Measurements from ENCODE around the gene ARL6IP4.

The ARL6IP4 gene

DNA sequence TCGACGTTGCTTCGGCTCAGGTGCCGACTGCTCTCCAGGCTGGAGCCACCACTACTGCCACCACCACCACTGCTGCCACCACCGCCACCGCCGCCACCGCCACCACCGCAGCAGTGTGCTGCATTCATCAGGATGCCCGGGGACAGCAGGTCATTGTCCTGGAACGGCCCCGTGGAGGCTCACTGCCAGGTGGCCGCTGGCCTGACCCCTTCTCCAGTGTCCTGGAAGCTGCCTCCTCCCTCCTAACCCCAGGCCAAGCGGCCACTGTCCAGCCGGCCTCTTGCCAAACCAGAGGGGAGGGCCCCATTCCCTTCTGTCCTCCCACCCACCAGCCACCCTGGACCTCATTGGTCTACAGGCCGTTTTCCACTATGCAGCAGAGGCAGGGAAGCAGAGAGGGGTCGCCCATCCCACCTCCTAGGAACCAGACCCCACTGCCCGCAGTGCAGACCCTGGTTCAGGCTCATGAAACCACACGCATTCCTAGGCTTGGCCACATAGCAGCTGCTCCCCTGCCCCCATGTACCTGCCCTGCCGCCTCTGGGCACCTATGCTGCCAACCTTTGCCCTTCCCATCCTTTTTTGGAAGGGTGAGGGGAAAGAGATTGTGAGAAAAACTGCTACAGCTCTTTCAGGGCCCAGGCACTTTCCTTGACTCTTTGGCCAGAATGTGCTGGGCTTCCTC lies 15.2 kb downstream of the ARL6IP4 start:
- intact Hi-C loops (cut with DNase I; ENCODE audit: low total_unique reads) = no loop called here
- H3K27ac ChIP-seq = no peak overlapping the region
- TF ChIP-seq, protein P1, sequence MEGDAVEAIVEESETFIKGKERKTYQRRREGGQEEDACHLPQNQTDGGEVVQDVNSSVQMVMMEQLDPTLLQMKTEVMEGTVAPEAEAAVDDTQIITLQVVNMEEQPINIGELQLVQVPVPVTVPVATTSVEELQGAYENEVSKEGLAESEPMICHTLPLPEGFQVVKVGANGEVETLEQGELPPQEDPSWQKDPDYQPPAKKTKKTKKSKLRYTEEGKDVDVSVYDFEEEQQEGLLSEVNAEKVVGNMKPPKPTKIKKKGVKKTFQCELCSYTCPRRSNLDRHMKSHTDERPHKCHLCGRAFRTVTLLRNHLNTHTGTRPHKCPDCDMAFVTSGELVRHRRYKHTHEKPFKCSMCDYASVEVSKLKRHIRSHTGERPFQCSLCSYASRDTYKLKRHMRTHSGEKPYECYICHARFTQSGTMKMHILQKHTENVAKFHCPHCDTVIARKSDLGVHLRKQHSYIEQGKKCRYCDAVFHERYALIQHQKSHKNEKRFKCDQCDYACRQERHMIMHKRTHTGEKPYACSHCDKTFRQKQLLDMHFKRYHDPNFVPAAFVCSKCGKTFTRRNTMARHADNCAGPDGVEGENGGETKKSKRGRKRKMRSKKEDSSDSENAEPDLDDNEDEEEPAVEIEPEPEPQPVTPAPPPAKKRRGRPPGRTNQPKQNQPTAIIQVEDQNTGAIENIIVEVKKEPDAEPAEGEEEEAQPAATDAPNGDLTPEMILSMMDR (IDR thresholded peaks at IDR 0.05) = no peak
- no peaks in the 10 kb centered on the region for H3K9me3 ChIP-seq
- H3K36me3 ChIP-seq = peaks cover 0 to 31% (median 4%) of the 10 kb centered on the region in 3 donors
- no peaks in the 10 kb centered on the region for H3K27me3 ChIP-seq
- no peak overlapping the region for H3K4me3 ChIP-seq
- peak in 1 of 2 donors; percentile 62 for DNase-seq
- H3K4me1 ChIP-seq = peaks cover 0 to 14% (median 0%) of the 10 kb centered on the region in 4 donors

DNA sequence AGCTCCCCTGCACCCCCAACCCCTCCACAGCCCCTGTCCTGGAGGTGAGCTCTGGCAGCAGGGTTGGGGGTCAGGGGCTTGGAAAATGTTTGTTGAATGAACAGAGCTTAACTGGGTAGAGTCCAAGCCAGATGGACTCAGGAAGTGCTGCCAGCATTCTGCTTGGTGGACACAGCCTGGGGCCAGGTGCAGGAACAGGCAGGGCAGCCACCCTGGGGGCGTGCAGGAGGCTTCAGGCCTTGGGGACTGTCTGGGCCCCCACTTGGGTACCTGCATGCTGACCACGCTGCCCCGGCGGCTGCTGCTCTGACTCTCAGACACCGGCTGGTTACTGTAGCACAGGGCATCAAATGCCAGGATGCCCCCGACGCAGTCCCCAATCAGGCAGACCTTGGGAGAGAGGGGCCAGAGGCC lies 15.7 kb downstream of the ARL6IP4 start:
- Histone ChIP-seq H3K36me3 (peaks cover 0 to 32% (median 4%) of the 10 kb centered on the region in 3 donors), H3K4me1 (peaks cover 0 to 14% (median 0%) of the 10 kb centered on the region in 4 donors), H3K9me3 (no peaks in the 10 kb centered on the region), H3K4me3 (no peak overlapping the region), H3K27ac (no peak overlapping the region), H3K27me3 (no peaks in the 10 kb centered on the region)
- intact Hi-C loops (cut with DNase I; ENCODE audit: low total_unique reads) = no loop called here
- TF ChIP-seq, protein P1 (IDR thresholded peaks at IDR 0.05) = no peak
- no peak for DNase-seq

DNA sequence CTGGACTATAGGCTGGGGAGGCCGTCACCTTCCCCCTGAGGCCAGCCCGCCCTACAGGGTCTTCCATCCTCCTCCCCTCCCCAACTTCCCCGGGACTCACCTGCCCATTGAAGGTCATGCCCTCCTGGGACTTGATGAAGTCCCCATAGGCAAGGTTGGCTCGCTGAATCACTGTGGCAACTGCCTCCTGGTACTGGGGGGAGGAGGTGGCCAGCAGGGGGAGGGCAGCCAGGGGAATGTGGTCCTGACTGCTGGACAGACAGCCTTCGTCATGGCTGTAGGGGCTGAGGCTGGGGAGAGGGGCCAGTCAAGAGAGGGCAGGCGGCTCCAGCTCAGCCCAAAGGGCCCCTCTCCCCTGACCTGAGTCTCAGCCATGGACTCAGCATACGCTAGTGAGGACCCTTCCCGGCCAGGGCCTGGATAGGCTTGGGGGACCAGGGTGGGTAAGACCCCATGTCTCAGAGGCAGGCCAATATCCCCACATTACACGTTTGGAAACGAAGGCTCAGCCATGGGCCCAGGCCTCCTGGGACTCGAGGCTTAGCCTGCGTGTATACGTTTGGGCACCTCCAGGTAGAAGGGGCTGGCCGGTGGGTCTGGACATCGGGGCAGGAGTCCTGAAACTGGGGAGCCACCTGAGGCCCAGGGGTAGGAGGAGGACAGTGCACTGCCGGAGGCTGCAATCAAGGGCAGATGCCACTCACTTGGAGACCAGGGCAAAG lies 16.3 kb downstream of the ARL6IP4 start:
- Histone ChIP-seq H3K36me3 (peaks cover 0 to 26% (median 4%) of the 10 kb centered on the region in 3 donors), H3K27ac (no peak overlapping the region)

DNA sequence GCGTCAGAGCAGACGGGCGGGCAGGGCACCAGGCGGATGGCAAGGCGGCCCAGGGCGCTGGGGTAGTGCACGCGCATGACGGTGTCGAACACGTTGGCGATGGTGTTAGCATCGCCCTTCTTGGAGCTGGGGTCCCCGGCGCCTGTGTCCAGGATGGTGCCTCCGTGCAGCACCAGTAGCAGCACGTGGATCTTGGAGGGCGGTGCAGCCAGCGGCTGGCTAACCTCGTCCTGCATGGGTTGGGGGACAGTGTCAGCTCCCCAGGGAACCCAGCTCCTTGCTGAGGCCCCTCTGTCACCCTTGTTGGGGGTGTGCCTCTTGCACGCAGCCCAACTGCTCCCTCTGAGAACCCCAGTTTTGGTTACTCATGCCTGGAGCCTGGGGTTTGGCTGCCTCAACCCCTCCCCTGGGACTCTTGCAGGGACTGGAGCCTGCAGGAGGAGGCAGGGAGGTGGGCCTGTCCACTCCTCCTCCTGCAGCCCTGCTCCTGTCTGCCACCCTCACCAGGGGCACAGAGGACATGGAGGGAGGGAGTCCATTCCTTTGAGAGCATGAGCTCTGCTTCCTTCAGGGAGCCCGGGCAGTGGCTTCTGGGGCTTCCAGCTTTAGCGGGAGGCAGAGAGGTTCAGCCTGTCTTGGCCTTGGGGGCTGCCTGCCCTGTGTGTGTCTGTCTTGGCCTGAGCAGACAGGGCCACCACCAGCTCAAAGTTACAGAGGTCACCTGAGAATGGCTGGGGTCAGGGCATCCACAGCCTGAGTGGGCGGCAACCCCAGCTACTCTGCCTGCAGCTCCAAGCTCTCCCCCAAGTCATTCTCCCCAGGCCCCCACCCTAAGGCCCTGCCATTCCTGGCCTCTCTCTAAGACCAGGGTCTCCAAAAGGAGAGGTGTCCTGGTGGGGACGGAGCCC lies 17.1 kb downstream of the ARL6IP4 start:
- Histone ChIP-seq H3K27ac (no peak overlapping the region), H3K4me3 (no peak overlapping the region), H3K9me3 (no peaks in the 10 kb centered on the region), H3K27me3 (no peaks in the 10 kb centered on the region), H3K36me3 (peaks cover 0 to 20% (median 4%) of the 10 kb centered on the region in 3 donors), H3K4me1 (peaks cover 0 to 14% (median 0%) of the 10 kb centered on the region in 4 donors)
- DNase-seq = no peak
- intact Hi-C loops (cut with DNase I; ENCODE audit: low total_unique reads) = no loop called here
- TF ChIP-seq, protein P1 (IDR thresholded peaks at IDR 0.05) = no peak

More for the DNA sequence above, 16.3 kb downstream of the ARL6IP4 start:
- TF ChIP-seq, protein P1 (IDR thresholded peaks at IDR 0.05) = no peak
- DNase-seq = no peak
- intact Hi-C loops (cut with DNase I; ENCODE audit: low total_unique reads) = no loop called here
- no peak overlapping the region for H3K4me3 ChIP-seq
- H3K27me3 ChIP-seq = no peaks in the 10 kb centered on the region
- H3K9me3 ChIP-seq = no peaks in the 10 kb centered on the region
- H3K4me1 ChIP-seq = peaks cover 0 to 14% (median 0%) of the 10 kb centered on the region in 4 donors

DNA sequence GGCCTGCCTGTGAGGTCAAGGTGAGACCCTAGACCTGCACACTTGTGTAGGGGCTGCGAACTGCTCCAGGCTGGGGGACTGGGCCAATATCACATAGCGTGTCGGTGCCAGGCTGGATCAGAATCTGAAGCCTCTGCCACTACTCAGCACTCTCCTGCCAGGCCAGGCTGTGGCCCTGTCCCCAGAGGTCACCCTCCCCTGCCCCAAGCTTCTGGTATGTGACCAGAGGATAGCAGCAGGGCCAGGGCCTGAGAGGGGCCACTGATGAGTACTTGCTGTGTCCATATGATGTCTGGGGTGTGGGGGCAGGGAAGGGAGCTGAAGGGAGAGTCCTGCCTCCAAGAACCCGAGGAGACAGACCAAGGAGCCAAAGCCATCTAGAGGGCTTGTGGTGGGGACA lies 17.8 kb downstream of the ARL6IP4 start:
- H3K4me3 ChIP-seq = no peak overlapping the region
- H3K9me3 ChIP-seq = no peaks in the 10 kb centered on the region
- TF ChIP-seq, protein P1 (IDR thresholded peaks at IDR 0.05) = no peak
- DNase-seq = no peak
- H3K4me1 ChIP-seq = peaks cover 0 to 14% (median 0%) of the 10 kb centered on the region in 4 donors
- H3K27me3 ChIP-seq = no peaks in the 10 kb centered on the region
- intact Hi-C loops (cut with DNase I; ENCODE audit: low total_unique reads) = no loop called here
- no peak overlapping the region for H3K27ac ChIP-seq
- peaks cover 0 to 20% (median 4%) of the 10 kb centered on the region in 3 donors for H3K36me3 ChIP-seq

Measured in tibial artery (tissue), 4 donors.